ENCODE results near the gene CPE.
A peak's percentile ranks its signal among the peaks of the same experiment; 100 is the strongest.

Gene CPE

DNA sequence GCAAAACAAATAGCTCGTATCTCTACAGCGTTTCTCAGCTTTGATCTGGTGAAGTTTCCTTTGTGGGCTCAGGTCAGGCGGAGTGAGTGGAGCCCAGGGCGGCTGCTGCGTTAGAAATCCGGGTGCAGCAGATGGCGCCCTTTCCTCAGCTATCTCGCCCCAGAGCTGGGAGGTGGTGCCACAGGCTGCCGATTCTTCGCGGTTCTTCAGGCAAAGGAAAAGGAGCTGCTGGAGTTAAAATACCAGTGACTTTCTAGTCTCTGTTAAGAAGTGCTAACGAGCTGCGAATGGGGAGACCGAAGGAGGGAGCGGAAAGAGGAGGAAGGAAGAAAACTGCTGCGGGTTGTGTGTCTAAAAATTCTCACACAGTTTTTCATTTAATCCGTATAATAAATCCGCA lies 114.6 kb downstream of the CPE start:
- DNase-seq, result peak; percentile 66 to 84 (median 81)
- 2% methylated on average over 10 of the region's 18 CpGs for WGBS (ENCODE audit: insufficient coverage)
- no peaks in the 10 kb centered on the region for H3K9me3 ChIP-seq (ENCODE audit: control extremely low read depth in 1 of 5, control insufficient read depth in 4 of 5, insufficient read depth in 2 of 5, low read depth in 1 of 5, low read length in 4 of 5)
- H3K4me3 ChIP-seq (ENCODE audit: control insufficient read depth in 1 of 7, extremely low read depth in 1 of 7, insufficient read depth in 4 of 7, low read depth in 2 of 7, low read length in 6 of 7), result peak overlapping the region in 3 of 7 experiments; percentile 19 to 55 (median 20)
- ChIA-PET CTCF (interaction anchor here (0.6 to 3.0 kb wide), 27 partner anchors 9 to 1101 kb away, joined by 3 to 21 read pairs (median 4); no protein-coding TSS in a partner anchor), POLR2A (interaction anchor here (0.6 kb wide), 1 partner anchor 70 kb away, joined by 6 read pairs; no protein-coding TSS in a partner anchor)
- peaks cover 0 to 7% (median 3%) of the 10 kb centered on the region in 5 experiments for H3K27me3 ChIP-seq (replicated peaks in 2 of 5; ENCODE audit: control insufficient read depth in 4 of 5, insufficient read depth in 5 of 5, low read length in 4 of 5)
- no peaks in the 10 kb centered on the region for H3K36me3 ChIP-seq (ENCODE audit: control insufficient read depth in 4 of 4, insufficient read depth in 4 of 4, low read length in 3 of 4)
- no peak overlapping the region for H3K27ac ChIP-seq (ENCODE audit: insufficient read depth in 1 of 2, low read depth in 1 of 2, low read length in 2 of 2, poor library complexity in 1 of 2, severe bottlenecking in 2 of 2)
- peaks cover 0 to 6% (median 3%) of the 10 kb centered on the region in 4 experiments for H3K4me1 ChIP-seq (ENCODE audit: control extremely low read depth in 1 of 4, control insufficient read depth in 4 of 4, insufficient read depth in 4 of 4, low read length in 3 of 4)

DNA sequence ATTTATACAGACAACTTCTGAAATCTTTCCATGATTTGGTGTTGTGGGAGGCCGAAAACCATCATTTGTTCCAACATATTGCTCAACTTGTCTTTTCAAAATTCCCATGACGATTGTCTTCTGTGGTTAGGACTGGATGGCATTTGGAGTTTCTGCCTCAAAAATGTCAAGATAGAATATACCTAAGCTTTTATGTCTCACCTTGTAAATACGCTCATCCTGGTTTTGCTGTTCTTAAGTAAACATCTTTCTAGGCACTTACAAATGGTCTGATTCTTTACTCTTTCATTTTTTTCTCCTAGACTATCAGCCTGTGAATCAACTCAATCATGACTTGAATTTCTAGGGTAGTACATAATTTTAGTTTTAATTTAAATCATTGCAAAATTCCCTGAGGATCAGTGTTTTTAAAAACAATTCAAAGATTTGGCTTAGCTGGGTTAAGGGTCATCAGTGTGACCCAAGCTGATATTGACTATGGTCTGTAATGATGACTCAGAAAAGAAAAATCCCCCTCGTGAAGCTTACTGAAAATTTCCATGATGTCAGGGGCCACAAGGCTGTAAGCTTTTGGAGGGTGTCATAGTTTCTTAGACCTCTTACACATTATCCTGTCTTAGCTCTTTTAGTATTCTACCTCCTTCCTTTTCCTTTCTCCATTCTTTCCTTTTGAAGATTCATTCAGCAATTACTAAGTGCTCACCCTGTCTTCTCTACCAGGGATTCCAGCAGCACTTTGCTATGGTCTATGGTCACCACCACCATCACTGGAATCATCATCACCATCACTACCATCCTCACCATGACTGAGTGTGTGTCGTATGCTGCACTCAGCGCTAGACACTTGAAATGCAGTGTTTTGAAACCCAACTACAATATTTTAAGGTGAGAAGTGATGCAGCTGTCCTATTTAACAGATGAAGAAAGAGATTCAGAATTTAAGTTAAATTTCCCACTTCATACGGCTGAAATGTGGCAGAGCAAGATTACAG lies 124.4 kb downstream of the CPE start:
- whole genome bisulfite sequencing (ENCODE audit: insufficient coverage), result 100% methylated on average over 1 of the region's 7 CpGs
- POLR2A ChIA-PET, result interaction anchor here (0.6 kb wide), 1 partner anchor 13 kb away, joined by 3 read pairs; no protein-coding TSS in a partner anchor
- no peaks in the 10 kb centered on the region for H3K27me3 ChIP-seq (replicated peaks in 2 of 5; ENCODE audit: control insufficient read depth in 4 of 5, insufficient read depth in 5 of 5, low read length in 4 of 5)
- H3K4me1 ChIP-seq (ENCODE audit: control extremely low read depth in 1 of 4, control insufficient read depth in 4 of 4, insufficient read depth in 4 of 4, low read length in 3 of 4), result no peaks in the 10 kb centered on the region
- CTCF ChIA-PET, result interaction anchor here (1.3 to 2.9 kb wide), 2 partner anchors 10 to 13 kb away, joined by 4 to 7 read pairs; no protein-coding TSS in a partner anchor
- H3K4me3 ChIP-seq (ENCODE audit: control insufficient read depth in 1 of 7, extremely low read depth in 1 of 7, insufficient read depth in 4 of 7, low read depth in 2 of 7, low read length in 6 of 7), result no peak overlapping the region
- H3K9me3 ChIP-seq (ENCODE audit: control extremely low read depth in 1 of 5, control insufficient read depth in 4 of 5, insufficient read depth in 2 of 5, low read depth in 1 of 5, low read length in 4 of 5), result no peaks in the 10 kb centered on the region
- no peak overlapping the region for H3K27ac ChIP-seq (ENCODE audit: insufficient read depth in 1 of 2, low read depth in 1 of 2, low read length in 2 of 2, poor library complexity in 1 of 2, severe bottlenecking in 2 of 2)
- no peaks in the 10 kb centered on the region for H3K36me3 ChIP-seq (ENCODE audit: control insufficient read depth in 4 of 4, insufficient read depth in 4 of 4, low read length in 3 of 4)
- DNase-seq, result no peak

DNA sequence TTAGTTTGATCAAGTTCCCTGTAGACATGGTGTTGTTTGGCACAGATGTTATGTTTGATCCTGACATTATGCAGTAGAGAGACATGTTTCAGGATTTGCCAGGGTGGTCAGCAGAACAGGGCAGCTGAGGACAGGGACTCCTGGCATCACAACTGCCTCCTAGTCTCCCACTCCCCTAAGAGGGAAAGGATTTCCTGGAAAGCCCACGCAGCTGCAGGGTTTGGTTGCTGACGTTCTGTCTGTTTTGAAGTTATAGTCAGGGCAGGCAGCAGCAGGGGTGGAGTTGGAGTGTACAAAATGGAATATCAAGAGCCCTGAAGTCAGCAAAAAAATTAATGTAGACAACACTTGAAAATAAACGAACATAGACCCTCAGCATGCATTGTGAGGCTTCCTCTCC lies 125.4 kb downstream of the CPE start:
- WGBS (ENCODE audit: insufficient coverage), result 83% methylated on average over 2 of the region's 3 CpGs
- no peaks in the 10 kb centered on the region for H3K9me3 ChIP-seq (ENCODE audit: control extremely low read depth in 1 of 5, control insufficient read depth in 4 of 5, insufficient read depth in 2 of 5, low read depth in 1 of 5, low read length in 4 of 5)
- POLR2A ChIA-PET, result no interaction called here
- H3K4me1 ChIP-seq (ENCODE audit: control extremely low read depth in 1 of 4, control insufficient read depth in 4 of 4, insufficient read depth in 4 of 4, low read length in 3 of 4), result no peaks in the 10 kb centered on the region
- no peak overlapping the region for H3K27ac ChIP-seq (ENCODE audit: insufficient read depth in 1 of 2, low read depth in 1 of 2, low read length in 2 of 2, poor library complexity in 1 of 2, severe bottlenecking in 2 of 2)
- CTCF ChIA-PET, result interaction anchor here (1.3 to 2.9 kb wide), 2 partner anchors 11 to 14 kb away, joined by 4 to 7 read pairs; no protein-coding TSS in a partner anchor
- DNase-seq, result no peak
- no peak overlapping the region for H3K4me3 ChIP-seq (ENCODE audit: control insufficient read depth in 1 of 7, extremely low read depth in 1 of 7, insufficient read depth in 4 of 7, low read depth in 2 of 7, low read length in 6 of 7)
- no peaks in the 10 kb centered on the region for H3K27me3 ChIP-seq (replicated peaks in 2 of 5; ENCODE audit: control insufficient read depth in 4 of 5, insufficient read depth in 5 of 5, low read length in 4 of 5)
- H3K36me3 ChIP-seq (ENCODE audit: control insufficient read depth in 4 of 4, insufficient read depth in 4 of 4, low read length in 3 of 4), result no peaks in the 10 kb centered on the region

DNA sequence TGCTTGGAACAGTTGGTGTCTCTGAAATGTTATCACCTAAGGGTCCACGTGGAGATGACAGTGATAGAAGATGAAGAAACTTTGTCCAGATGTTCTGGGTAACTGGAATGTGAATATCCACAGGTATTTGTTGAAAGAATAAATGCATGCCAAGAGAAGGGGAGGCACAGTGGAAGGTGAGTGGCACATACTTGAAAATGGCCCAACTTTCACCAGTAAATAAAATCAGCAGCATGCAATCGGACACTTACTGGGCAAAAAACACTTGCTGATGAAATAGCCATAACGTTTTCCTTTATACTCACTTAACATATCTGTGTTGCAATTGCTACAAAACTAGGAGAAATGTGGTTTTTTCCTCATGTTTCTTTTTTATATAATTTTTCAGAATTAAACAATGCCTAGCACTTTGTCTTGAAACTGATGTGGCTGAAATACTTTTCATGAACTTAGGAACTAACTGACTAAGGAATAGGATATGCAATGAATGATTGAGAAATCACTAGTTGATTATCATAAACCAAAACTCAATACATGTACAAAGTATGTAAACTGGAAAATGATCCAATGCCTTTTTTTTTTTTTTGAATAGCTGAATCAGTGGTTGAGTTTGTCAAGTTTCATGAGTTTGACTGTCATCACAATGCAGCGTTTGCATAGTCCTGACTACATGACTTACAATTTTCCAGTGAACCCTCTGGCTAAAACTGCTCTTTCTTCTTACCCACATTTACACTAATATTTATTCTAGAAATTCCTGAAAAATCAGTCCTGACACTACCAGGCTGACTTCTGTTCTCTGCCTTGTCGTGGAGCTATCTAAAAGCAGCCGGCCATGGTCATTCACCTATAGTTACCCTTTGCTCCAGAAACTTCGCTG lies 127.4 kb downstream of the CPE start:
- 97% methylated on average over 3 of the region's 7 CpGs for WGBS (ENCODE audit: insufficient coverage)
- Histone ChIP-seq H3K4me1 (ENCODE audit: control extremely low read depth in 1 of 4, control insufficient read depth in 4 of 4, insufficient read depth in 4 of 4, low read length in 3 of 4) (no peaks in the 10 kb centered on the region), H3K9me3 (ENCODE audit: control extremely low read depth in 1 of 5, control insufficient read depth in 4 of 5, insufficient read depth in 2 of 5, low read depth in 1 of 5, low read length in 4 of 5) (no peaks in the 10 kb centered on the region), H3K27me3 (replicated peaks in 2 of 5; ENCODE audit: control insufficient read depth in 4 of 5, insufficient read depth in 5 of 5, low read length in 4 of 5) (no peaks in the 10 kb centered on the region), H3K4me3 (ENCODE audit: control insufficient read depth in 1 of 7, extremely low read depth in 1 of 7, insufficient read depth in 4 of 7, low read depth in 2 of 7, low read length in 6 of 7) (no peak overlapping the region), H3K27ac (ENCODE audit: insufficient read depth in 1 of 2, low read depth in 1 of 2, low read length in 2 of 2, poor library complexity in 1 of 2, severe bottlenecking in 2 of 2) (no peak overlapping the region), H3K36me3 (ENCODE audit: control insufficient read depth in 4 of 4, insufficient read depth in 4 of 4, low read length in 3 of 4) (no peaks in the 10 kb centered on the region)
- no peak for DNase-seq
- POLR2A ChIA-PET, result no interaction called here
- CTCF ChIA-PET, result interaction anchor here (1.5 to 1.6 kb wide), 2 partner anchors 21 to 585 kb away, joined by 3 to 4 read pairs; no protein-coding TSS in a partner anchor

DNA sequence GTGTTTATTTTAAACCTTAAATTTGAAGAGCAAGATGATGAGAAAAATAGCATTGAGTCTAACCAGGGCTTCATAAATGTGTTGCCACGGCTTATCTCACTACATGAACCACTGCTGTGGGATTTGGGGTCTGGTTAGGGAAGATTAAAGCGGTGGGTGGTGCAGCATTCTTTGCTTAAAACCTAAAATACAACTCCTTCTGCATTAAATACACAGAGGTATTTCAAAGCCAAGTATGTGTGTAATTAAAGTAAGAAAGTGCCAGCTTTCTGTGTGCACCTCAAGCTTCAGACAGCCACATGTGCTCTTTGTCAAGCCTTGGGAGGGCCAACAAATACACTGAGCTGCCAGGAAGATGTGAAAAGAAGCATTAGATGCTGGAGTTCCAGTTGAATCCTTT lies 128.0 kb downstream of the CPE start:
- WGBS (ENCODE audit: insufficient coverage), result 80% methylated on average over 1 of the region's 2 CpGs
- H3K4me3 ChIP-seq (ENCODE audit: control insufficient read depth in 1 of 7, extremely low read depth in 1 of 7, insufficient read depth in 4 of 7, low read depth in 2 of 7, low read length in 6 of 7), result no peak overlapping the region
- no peaks in the 10 kb centered on the region for H3K9me3 ChIP-seq (ENCODE audit: control extremely low read depth in 1 of 5, control insufficient read depth in 4 of 5, insufficient read depth in 2 of 5, low read depth in 1 of 5, low read length in 4 of 5)
- H3K27ac ChIP-seq (ENCODE audit: insufficient read depth in 1 of 2, low read depth in 1 of 2, low read length in 2 of 2, poor library complexity in 1 of 2, severe bottlenecking in 2 of 2), result no peak overlapping the region
- POLR2A ChIA-PET, result no interaction called here
- DNase-seq, result peak; percentile 9 to 54 (median 37)
- no peaks in the 10 kb centered on the region for H3K4me1 ChIP-seq (ENCODE audit: control extremely low read depth in 1 of 4, control insufficient read depth in 4 of 4, insufficient read depth in 4 of 4, low read length in 3 of 4)
- no peaks in the 10 kb centered on the region for H3K36me3 ChIP-seq (ENCODE audit: control insufficient read depth in 4 of 4, insufficient read depth in 4 of 4, low read length in 3 of 4)
- CTCF ChIA-PET, result interaction anchor here (1.5 to 1.6 kb wide), 3 partner anchors 13 to 585 kb away, joined by 3 to 8 read pairs (median 4); no protein-coding TSS in a partner anchor
- H3K27me3 ChIP-seq (replicated peaks in 2 of 5; ENCODE audit: control insufficient read depth in 4 of 5, insufficient read depth in 5 of 5, low read length in 4 of 5), result no peaks in the 10 kb centered on the region

DNA sequence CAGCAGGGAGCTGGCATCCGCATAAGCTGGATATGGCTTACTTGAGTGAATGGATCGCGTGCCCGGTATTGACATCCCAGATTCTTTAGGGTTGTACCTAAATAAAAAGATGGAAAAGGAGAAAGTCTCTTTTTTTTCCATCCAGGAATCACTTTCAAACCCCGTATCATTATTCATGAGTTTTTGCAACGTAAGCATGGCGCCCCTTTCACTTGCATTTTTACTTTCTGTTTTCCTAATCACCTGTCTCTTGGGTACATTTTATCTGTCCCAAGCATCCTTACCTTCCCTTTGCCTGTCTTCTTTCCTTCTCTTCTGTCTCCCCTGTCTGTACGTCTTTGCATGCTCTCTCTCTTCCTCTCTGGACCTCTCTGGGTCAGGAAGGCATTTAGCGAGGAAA lies 128.6 kb downstream of the CPE start:
- Histone ChIP-seq H3K27ac (ENCODE audit: insufficient read depth in 1 of 2, low read depth in 1 of 2, low read length in 2 of 2, poor library complexity in 1 of 2, severe bottlenecking in 2 of 2) (no peak overlapping the region), H3K9me3 (ENCODE audit: control extremely low read depth in 1 of 5, control insufficient read depth in 4 of 5, insufficient read depth in 2 of 5, low read depth in 1 of 5, low read length in 4 of 5) (no peaks in the 10 kb centered on the region), H3K4me1 (ENCODE audit: control extremely low read depth in 1 of 4, control insufficient read depth in 4 of 4, insufficient read depth in 4 of 4, low read length in 3 of 4) (no peaks in the 10 kb centered on the region), H3K27me3 (replicated peaks in 2 of 5; ENCODE audit: control insufficient read depth in 4 of 5, insufficient read depth in 5 of 5, low read length in 4 of 5) (no peaks in the 10 kb centered on the region), H3K4me3 (ENCODE audit: control insufficient read depth in 1 of 7, extremely low read depth in 1 of 7, insufficient read depth in 4 of 7, low read depth in 2 of 7, low read length in 6 of 7) (no peak overlapping the region), H3K36me3 (ENCODE audit: control insufficient read depth in 4 of 4, insufficient read depth in 4 of 4, low read length in 3 of 4) (no peaks in the 10 kb centered on the region)
- ChIA-PET POLR2A (no interaction called here), CTCF (interaction anchor here (1.5 to 1.6 kb wide), 3 partner anchors 14 to 584 kb away, joined by 3 to 8 read pairs (median 4); no protein-coding TSS in a partner anchor)
- no peak for DNase-seq
- WGBS (ENCODE audit: insufficient coverage), result 90% methylated on average over 8 of the region's 9 CpGs
